BLaER1 (cell line): ENCODE results near the gene GABBR2.
"Not testable (repeated sequence)": the region's sequence is repeated elsewhere in the genome, so short reads cannot be mapped to it uniquely, and the experiment has no call there.

ENCODE experiments used
- H3K27ac ChIP-seq: shearing (Covaris generic); formaldehyde crosslinking; 2 replicates; pipeline ENCODE4 v1.8.1; 2022
- H3K27me3 ChIP-seq: shearing (Covaris generic); formaldehyde crosslinking; 2 replicates; pipeline ENCODE4 v1.8.1; 2022
- H3K36me3 ChIP-seq: shearing (Covaris generic); formaldehyde crosslinking; 2 replicates; pipeline ENCODE4 v1.8.1; 2022
- H3K4me1 ChIP-seq: shearing (Covaris generic); formaldehyde crosslinking; 2 replicates; pipeline ENCODE4 v1.8.1; 2022
- H3K4me2 ChIP-seq: shearing (Covaris generic); formaldehyde crosslinking; 2 replicates; pipeline ENCODE4 v1.8.1; 2022
- H3K4me3 ChIP-seq: shearing (Covaris generic); formaldehyde crosslinking; 2 replicates; pipeline ENCODE4 v1.8.1; 2022
- H3K9ac ChIP-seq: shearing (Covaris generic); formaldehyde crosslinking; 2 replicates; pipeline ENCODE4 v1.8.1; 2022
- H3K9me3 ChIP-seq: shearing (Covaris generic); formaldehyde crosslinking; 2 replicates; pipeline ENCODE4 v1.8.1; 2022
- H4K20me1 ChIP-seq: shearing (Covaris generic); formaldehyde crosslinking; 2 replicates; pipeline ENCODE4 v1.8.1; 2022
- Cebpa-rat ChIP-seq: shearing (Covaris generic); IDR thresholded peaks from 2 replicates; pipeline ENCODE4 v1.8.1; 2022

GABBR2 gene

DNA sequence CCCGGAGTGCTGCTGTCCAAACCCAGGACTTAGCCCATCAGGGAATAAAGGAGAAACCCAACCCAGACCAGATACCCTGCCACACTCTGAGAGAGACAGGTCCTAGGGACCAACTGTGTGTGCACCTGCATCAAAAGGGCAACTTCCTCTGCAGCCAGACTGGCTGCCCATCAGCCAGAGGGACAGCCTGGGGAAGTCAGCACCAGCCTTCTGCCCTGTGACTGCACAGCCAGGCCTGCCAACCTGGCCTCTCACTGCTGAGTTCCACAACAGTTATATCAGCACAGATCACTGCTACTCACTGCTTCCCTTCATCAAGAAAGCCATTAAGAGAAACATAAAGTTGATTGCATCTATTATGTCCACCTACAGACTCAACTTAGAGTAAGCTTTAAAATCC is 18.0 kb downstream of the GABBR2 start:
- no peaks in the 10 kb centered on the region for H3K36me3 ChIP-seq
- H3K27me3 ChIP-seq = no peaks in the 10 kb centered on the region
- no peak for TF ChIP-seq Cebpa-rat
- H3K4me1 ChIP-seq = no peaks in the 10 kb centered on the region
- H3K4me2 ChIP-seq = no peak overlapping the region
- H4K20me1 ChIP-seq = no peaks in the 10 kb centered on the region
- H3K9me3 ChIP-seq = no peaks in the 10 kb centered on the region
- H3K9ac ChIP-seq = no peak overlapping the region
- H3K27ac ChIP-seq = no peak overlapping the region
- H3K4me3 ChIP-seq = no peak overlapping the region

DNA sequence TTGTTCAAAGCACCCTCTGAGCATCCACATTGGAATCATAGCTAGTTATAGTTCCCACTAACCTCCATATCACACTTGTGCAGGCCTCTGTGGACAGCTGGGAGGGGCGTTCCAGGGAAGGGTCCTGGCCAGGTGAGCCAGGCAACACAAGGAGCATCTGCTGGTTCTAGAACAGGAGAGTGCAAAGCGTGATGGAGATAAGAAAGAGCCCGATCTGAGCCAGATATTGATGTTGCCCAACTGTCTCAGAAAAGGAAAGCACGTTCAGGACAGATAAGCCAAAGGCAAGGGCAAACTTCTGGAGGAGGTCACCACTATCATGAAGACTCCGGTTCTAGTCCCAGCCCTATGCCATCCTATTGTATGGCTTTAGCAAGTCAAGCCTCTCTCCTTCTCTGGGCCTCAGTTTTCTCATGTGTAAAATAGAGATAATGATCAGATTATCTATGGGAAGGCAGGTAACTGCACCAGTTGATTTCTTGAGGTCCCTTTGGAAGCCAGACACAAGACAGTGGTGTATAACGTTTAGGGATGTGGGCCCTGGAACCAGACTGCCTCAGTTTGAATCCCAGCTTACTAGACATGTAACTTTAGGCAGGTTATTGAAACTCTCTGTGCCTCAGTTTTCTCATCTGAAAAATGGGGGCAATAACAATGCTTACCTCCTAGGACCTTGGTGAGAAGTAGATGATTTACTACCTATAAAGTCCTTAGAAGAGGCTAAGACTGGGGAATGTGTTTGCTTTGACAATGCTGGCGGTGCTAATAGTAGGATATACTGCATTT is 19.8 kb downstream of the GABBR2 start:
- Histone ChIP-seq H3K9ac (no peak overlapping the region), H3K4me3 (no peak overlapping the region), H4K20me1 (no peaks in the 10 kb centered on the region), H3K4me2 (no peak overlapping the region), H3K27me3 (no peaks in the 10 kb centered on the region), H3K4me1 (no peaks in the 10 kb centered on the region), H3K27ac (no peak overlapping the region), H3K36me3 (no peaks in the 10 kb centered on the region), H3K9me3 (no peaks in the 10 kb centered on the region)
- no peak for TF ChIP-seq Cebpa-rat

GRCh38 chr9:98687911-98688310 is 20.8 kb downstream of the GABBR2 start:
- Histone ChIP-seq H3K9me3 (no peaks in the 10 kb centered on the region), H3K9ac (no peak overlapping the region), H3K4me2 (no peak overlapping the region), H3K4me1 (no peaks in the 10 kb centered on the region), H3K27ac (no peak overlapping the region), H3K4me3 (no peak overlapping the region), H3K36me3 (no peaks in the 10 kb centered on the region), H4K20me1 (no peaks in the 10 kb centered on the region), H3K27me3 (no peaks in the 10 kb centered on the region)
- TF ChIP-seq Cebpa-rat = no peak

- Histone ChIP-seq H3K9me3 (no peaks in the 10 kb centered on the region), H3K36me3 (no peaks in the 10 kb centered on the region), H3K4me2 (no peak overlapping the region), H3K27ac (no peak overlapping the region), H3K27me3 (no peaks in the 10 kb centered on the region), H3K4me1 (no peaks in the 10 kb centered on the region), H3K9ac (no peak overlapping the region), H4K20me1 (no peaks in the 10 kb centered on the region), H3K4me3 (no peak overlapping the region)
- TF ChIP-seq Cebpa-rat = no peak
Measured at GRCh38 chr9:98686961-98687855, 21.5 kb downstream of the GABBR2 start.

GRCh38 chr9:98684816-98685215 is 23.9 kb downstream of the GABBR2 start:
- H3K9me3 ChIP-seq, H3K9ac ChIP-seq, H3K27ac ChIP-seq, H3K4me1 ChIP-seq, H3K36me3 ChIP-seq, H3K27me3 ChIP-seq, H3K4me2 ChIP-seq, H4K20me1 ChIP-seq, H3K4me3 ChIP-seq: not testable (repeated sequence)

- Histone ChIP-seq H3K4me1 (no peaks in the 10 kb centered on the region), H3K4me3 (no peak overlapping the region), H3K27me3 (no peaks in the 10 kb centered on the region), H3K36me3 (no peaks in the 10 kb centered on the region), H3K9ac (no peak overlapping the region), H4K20me1 (no peaks in the 10 kb centered on the region), H3K4me2 (no peak overlapping the region), H3K9me3 (0 out of 2 replicates have a peak, but pooled peaks cover 5% of the 10 kb centered on the region), H3K27ac (no peak overlapping the region)
- no peak for TF ChIP-seq Cebpa-rat
Measured at GRCh38 chr9:98678244-98678842, 30.4 kb downstream of the GABBR2 start.

- no peak for TF ChIP-seq Cebpa-rat
- H3K9me3 ChIP-seq = 0 out of 2 replicates have a peak, but pooled peaks cover 5% of the 10 kb centered on the region
- no peaks in the 10 kb centered on the region for H3K4me1 ChIP-seq
- H3K27ac ChIP-seq = no peak overlapping the region
- no peaks in the 10 kb centered on the region for H3K36me3 ChIP-seq
- H3K4me3 ChIP-seq = no peak overlapping the region
- H3K4me2 ChIP-seq = no peak overlapping the region
- no peaks in the 10 kb centered on the region for H4K20me1 ChIP-seq
- H3K9ac ChIP-seq = no peak overlapping the region
- no peaks in the 10 kb centered on the region for H3K27me3 ChIP-seq
Measured at GRCh38 chr9:98673681-98674080, 35.1 kb downstream of the GABBR2 start.

DNA sequence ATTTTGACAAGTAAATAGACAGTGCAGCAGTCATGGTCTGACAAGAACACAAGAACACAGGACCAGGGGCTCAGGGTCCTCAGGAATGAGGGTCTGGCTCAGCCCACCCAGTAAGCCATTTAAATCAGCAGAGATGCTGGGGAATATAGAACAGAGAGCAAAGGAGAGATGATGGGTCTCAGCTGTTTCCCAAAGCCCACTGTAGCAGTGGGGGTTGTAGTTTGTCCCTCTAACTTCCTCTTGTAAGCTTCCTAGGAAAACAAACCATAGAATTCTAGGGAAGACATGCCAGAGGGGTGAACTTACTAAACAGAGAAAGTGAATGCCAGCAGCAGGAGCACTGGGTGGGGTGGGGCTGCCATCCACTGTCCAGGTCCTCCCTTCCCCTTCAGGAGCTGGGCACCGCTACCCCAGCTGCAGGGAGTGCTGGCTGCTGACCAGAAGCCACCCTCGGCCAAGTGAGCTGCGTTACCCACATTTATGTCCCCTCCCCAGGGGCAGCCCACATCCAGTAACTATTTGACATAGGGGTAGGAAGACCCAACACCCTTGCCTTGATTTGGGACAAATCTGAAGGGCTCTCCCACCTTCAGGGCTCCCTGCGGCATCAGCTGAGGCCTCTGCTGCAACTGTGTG is 41.6 kb downstream of the GABBR2 start:
- H3K27me3 ChIP-seq = no peaks in the 10 kb centered on the region
- H3K4me2 ChIP-seq = no peak overlapping the region
- H3K9ac ChIP-seq = no peak overlapping the region
- H3K27ac ChIP-seq = no peak overlapping the region
- no peaks in the 10 kb centered on the region for H4K20me1 ChIP-seq
- H3K4me1 ChIP-seq = no peaks in the 10 kb centered on the region
- no peak overlapping the region for H3K4me3 ChIP-seq
- H3K36me3 ChIP-seq = no peaks in the 10 kb centered on the region
- no peaks in the 10 kb centered on the region for H3K9me3 ChIP-seq
- no peak for TF ChIP-seq Cebpa-rat

DNA sequence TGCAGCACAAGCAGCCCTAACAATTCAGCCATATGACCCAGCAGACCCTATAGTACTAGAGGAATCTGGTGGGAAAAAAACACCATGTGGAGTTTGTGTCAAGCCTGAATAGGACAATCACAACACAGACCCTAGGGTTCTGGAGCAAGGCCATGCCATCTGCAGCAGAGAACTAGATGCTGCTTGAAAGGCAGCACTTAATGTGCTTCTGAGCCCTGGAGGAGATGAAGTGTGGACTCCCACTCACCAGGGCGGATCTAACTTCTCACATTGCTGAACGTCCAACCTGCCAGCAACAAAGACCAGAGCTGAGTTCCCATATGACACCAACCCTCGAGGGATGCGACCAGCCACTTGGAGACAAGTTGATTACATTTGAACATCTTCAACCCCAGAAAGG is 43.2 kb downstream of the GABBR2 start:
- Histone ChIP-seq H3K27ac (no peak overlapping the region), H4K20me1 (no peaks in the 10 kb centered on the region), H3K9ac (no peak overlapping the region), H3K36me3 (no peaks in the 10 kb centered on the region), H3K27me3 (no peaks in the 10 kb centered on the region), H3K4me3 (no peak overlapping the region), H3K4me2 (no peak overlapping the region), H3K4me1 (no peaks in the 10 kb centered on the region), H3K9me3 (no peaks in the 10 kb centered on the region)
- no peak for TF ChIP-seq Cebpa-rat
